K562 (cell line): ENCODE results near the gene IRF8. TPM values are rescaled to one million over a fixed set of nuclear protein-coding genes. Genes with fewer than 3 reads are reported as not detected.

Source experiments
- ATAC-seq: fragments of 200-7000 bp; cut with Tn5 transposase; 3 replicates; pipeline ENCODE4 v1.9.1; 2020; ENCODE audit warnings: moderate library complexity
- BruUV-seq: library from RNA; stranded (reverse); fragments of 400-500 nt; replicated peaks from 2 replicates; lab custom pipeline; 2021; lab: Mats Ljungman, UMichigan
- CTCF ChIA-PET: fragments of 300-600 bp; formaldehyde crosslinking; extraction: SDS; loops from one replicate; lab custom pipeline; 2021; ENCODE audit warnings: low intra/inter-chr PET ratio; lab: Yijun Ruan, JAX
- POLR2A ChIA-PET: fragments of 300-600, 350-650 bp; sonication (Branson Sonifier 250); formaldehyde crosslinking; extraction: SDS; loops from one replicate; lab custom pipeline; 2021; ENCODE audit warnings: antibody characterized with exemption, inconsistent platforms; lab: Yijun Ruan, JAX
- DNase-seq, 4 experiments: peaks; one replicate each; pipeline versions ENCODE4 v3.0.0 to v3.0.0-alpha.2; 2011 to 2018; ENCODE audit warnings: low spot score in 3 of 4, mixed read lengths in 3 of 4; ENCODE audit errors: extremely low read depth in 1 of 4
- FAIRE-seq: peaks from 2 replicates; lab custom pipeline; 2011; peaks lifted over from hg19 to GRCh38; lab: Jason Lieb, UNC
- H2AFZ ChIP-seq: 2 replicates; pipeline ENCODE4 v1.6.0; 2011; ENCODE audit warnings: low read depth, low read length, control low read depth, inconsistent platforms
- H3K27ac ChIP-seq: fragments of 200-600 bp; 3 replicates; pipeline ENCODE4 v1.8.0; 2011; ENCODE audit warnings: low read depth, mild to moderate bottlenecking, control low read depth, inconsistent platforms, low read length, moderate library complexity, mixed read lengths; ENCODE audit errors: extremely low read depth
- H3K27me3 ChIP-seq, 2 experiments: fragments of 300-600 bp in 1 of 2; 2 replicates in 1 of 2; 3 replicates in 1 of 2; pipeline versions ENCODE4 v1.6.0 to v1.8.0; 2011; ENCODE audit warnings: inconsistent platforms in 2 of 2, low read length in 2 of 2, mild to moderate bottlenecking in 1 of 2, mixed read lengths in 1 of 2, moderate library complexity in 1 of 2; ENCODE audit not compliant: control insufficient read depth in 2 of 2, insufficient read depth in 2 of 2
- H3K36me3 ChIP-seq: fragments of 300-600 bp; 3 replicates; pipeline ENCODE4 v1.8.0; 2011; ENCODE audit warnings: mild to moderate bottlenecking, low read length, inconsistent platforms; ENCODE audit not compliant: control insufficient read depth, insufficient read depth
- H3K4me1 ChIP-seq, 2 experiments: fragments of 200-600 bp in 1 of 2; replicated peaks in 1 of 2; 2 replicates in 1 of 2; 3 replicates in 1 of 2; pipeline versions ENCODE4 v1.5.1 to v1.8.0; 2011; ENCODE audit warnings: inconsistent platforms in 2 of 2, low read length in 2 of 2, mild to moderate bottlenecking in 1 of 2, mixed read lengths in 1 of 2, moderate library complexity in 1 of 2; ENCODE audit not compliant: control insufficient read depth in 2 of 2, insufficient read depth in 2 of 2
- H3K4me2 ChIP-seq: 2 replicates; pipeline ENCODE4 v1.6.1; 2011; ENCODE audit warnings: low read length, control low read depth, inconsistent platforms, mixed read lengths; ENCODE audit not compliant: insufficient read depth
- H3K4me3 ChIP-seq: fragments of 200-600 bp; sonication (generic), shearing (Covaris generic); 2 replicates; pipeline ENCODE4 v1.5.1; 2016; ENCODE audit warnings: control low read depth, inconsistent platforms
- H3K79me2 ChIP-seq: fragments of 200-600 bp; 3 replicates; pipeline ENCODE4 v1.8.0; 2011; ENCODE audit warnings: low read length, inconsistent platforms; ENCODE audit not compliant: control insufficient read depth, insufficient read depth
- H3K9ac ChIP-seq, 2 experiments: 2 replicates each; pipeline versions ENCODE4 v1.6.0 to v1.6.1; 2011; ENCODE audit warnings: low read depth in 2 of 2, low read length in 2 of 2, control low read depth in 1 of 2, inconsistent platforms in 1 of 2, mild to moderate bottlenecking in 1 of 2, mixed read lengths in 1 of 2; ENCODE audit not compliant: insufficient read depth in 1 of 2
- H3K9me1 ChIP-seq: one replicate; pipeline ENCODE4 v1.6.0; 2011; ENCODE audit warnings: inconsistent platforms, mild to moderate bottlenecking, low read length, moderate library complexity; ENCODE audit not compliant: control insufficient read depth, insufficient read depth
- H3K9me3 ChIP-seq: replicated peaks from 2 replicates; pipeline ENCODE4 v1.5.1; 2011; ENCODE audit warnings: low read depth, low read length, inconsistent platforms; ENCODE audit not compliant: control insufficient read depth, insufficient read depth
- H4K20me1 ChIP-seq: replicated peaks from 2 replicates; pipeline ENCODE4 v1.6.1; 2011; ENCODE audit warnings: low read length, inconsistent platforms, mixed read lengths; ENCODE audit not compliant: control insufficient read depth, insufficient read depth
- NR4A1 ChIP-seq, 2 experiments: fragments of 250-450 bp in 1 of 2; fragments of 450-650 bp in 1 of 2; sonication (Bioruptor Pico) in 1 of 2; IDR thresholded peaks; 2 replicates each; pipeline versions ENCODE4 v1.4.0 to v1.6.1; 2016 to 2020; ENCODE audit warnings: mild to moderate bottlenecking in 2 of 2, missing compliant biosample characterization in 1 of 2, missing genetic modification characterization in 1 of 2, moderate library complexity in 1 of 2
- WGBS: fragments of 100-300 bp; shearing (Covaris generic); methylation state at CpG from one replicate; pipeline ENCODE4 v1.1.6; 2016; ENCODE audit warnings: low coverage, mixed read lengths; ENCODE audit not compliant: insufficient coverage; ENCODE audit errors: missing lambda C conversion rate; 5-methylcytosine and 5-hydroxymethylcytosine counted together
- in situ Hi-C: fragments of 300-500 bp; cut with MboI; formaldehyde crosslinking; loops from 4 replicates; pipeline ENCODE4 v1.15.0; 2018; ENCODE audit warnings: inconsistent platforms, mixed read lengths
- intact Hi-C: fragments of 100-400 bp; cut with micrococcal nuclease; formaldehyde crosslinking; loops from 2 replicates; pipeline ENCODE4 v1.14.2; 2022
- polyA plus RNA-seq, 8 experiments: library from polyadenylated mRNA; depleted of rRNA in 4 of 8; stranded (reverse) in 5 of 8; unstranded in 3 of 8; fragments of >200 nt; fragmentation: Nextera tagmentation in 2 of 8; fragmentation: Illumina TruSeq in 1 of 8; extraction: Ambion mirVana in 2 of 8; extraction: Trizol in 1 of 8; gene quantifications; 2 replicates each; pipeline versions ENCODE4 v1.2.1 to v1.2.3, GENCODE V29; 2011 to 2014; ENCODE audit warnings: inconsistent platforms in 1 of 8, missing spikeins in 1 of 8
- total RNA-seq, 7 experiments: library from RNA; depleted of rRNA in 6 of 7; stranded (reverse); fragments of >200 nt in 6 of 7; fragmentation: Illumina TruSeq in 2 of 7; extraction: Trizol in 2 of 7; gene quantifications; 2 replicates each; pipeline versions ENCODE4 v1.2.1 to v1.2.3, GENCODE V29; 2011 to 2021; ENCODE audit warnings: low replicate concordance in 1 of 7
- TF ChIP-seq, protein P1 (sequence below): fragments of 250-450 bp; sonication (Bioruptor Pico); IDR thresholded peaks from 2 replicates; pipeline ENCODE4 v1.5.0; 2020; ENCODE audit warnings: mild to moderate bottlenecking, borderline replicate concordance

Gene IRF8
- total and polyA plus RNA-seq, 9 of the 15 experiments (the other 6 are each of a cell fraction or from before 2014, with no cell fraction given) = 0.01 to 0.98 TPM; not detected in 7

DNA sequence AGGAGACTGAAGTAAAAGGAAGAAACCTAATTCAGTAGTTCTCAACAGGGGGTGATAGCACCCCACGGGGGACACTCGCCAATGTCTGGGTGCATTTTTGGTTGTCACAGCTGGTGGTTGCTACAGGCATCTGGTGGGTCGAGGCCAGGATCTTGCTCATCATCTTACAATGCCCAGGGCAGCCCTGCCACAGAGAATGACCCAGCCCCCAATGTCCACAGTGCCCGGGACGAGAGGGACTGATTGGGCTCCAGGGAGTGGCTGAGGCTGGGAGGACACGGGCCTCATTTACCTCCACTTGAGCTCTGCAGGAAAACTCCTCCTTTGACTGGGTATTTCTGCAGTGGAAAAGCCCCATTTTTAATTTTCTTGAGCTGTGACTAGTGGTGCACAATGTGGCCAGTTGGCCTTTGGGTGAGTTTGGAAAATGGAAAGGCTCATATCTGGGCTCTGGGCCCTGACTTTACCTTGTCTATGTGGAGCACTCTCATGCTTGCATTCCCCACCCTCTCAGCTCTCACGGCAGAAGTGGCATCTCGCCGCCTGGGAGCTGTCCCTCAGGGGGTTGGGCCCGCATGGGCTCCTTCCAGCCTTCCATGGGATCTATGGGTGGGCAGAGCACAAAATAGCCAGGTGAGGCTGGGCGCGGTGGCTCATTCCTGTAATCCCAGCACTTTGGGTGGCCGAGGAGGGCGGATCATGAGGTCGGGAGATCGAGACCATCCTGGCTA is 37.7 kb upstream of the IRF8 start:
- Histone ChIP-seq H3K4me2 (no peak overlapping the region), H3K36me3 (no peaks in the 10 kb centered on the region), H3K4me1 (no peaks in the 10 kb centered on the region), H2AFZ (no peak overlapping the region), H3K27ac (no peak overlapping the region), H3K9me3 (no peaks in the 10 kb centered on the region), H3K79me2 (no peaks in the 10 kb centered on the region), H3K27me3 (peaks cover 23 to 54% of the 10 kb centered on the region in 2 experiments; a peak in 4 of 5 replicates), H3K9me1 (no peaks in the 10 kb centered on the region)
- 3% methylated on average over 16 of the region's 16 CpGs for WGBS
- POLR2A ChIA-PET = interaction anchor here (0.7 kb wide), 1 partner anchor 10 kb away, joined by 3 read pairs; no protein-coding TSS in a partner anchor
- BruUV-seq = no TSS peak
- ATAC-seq (no peak), FAIRE-seq (no peak), DNase-seq (no peak)
- in situ Hi-C loops (no loop called here), intact Hi-C loops (no loop called here)
- TF ChIP-seq NR4A1 (CRISPR knock-in tag; IDR thresholded peaks at IDR 0.05) = no peak
- no peak for TF ChIP-seq NR4A1 (tag; IDR thresholded peaks at IDR 0.05)
- TF ChIP-seq, protein P1, sequence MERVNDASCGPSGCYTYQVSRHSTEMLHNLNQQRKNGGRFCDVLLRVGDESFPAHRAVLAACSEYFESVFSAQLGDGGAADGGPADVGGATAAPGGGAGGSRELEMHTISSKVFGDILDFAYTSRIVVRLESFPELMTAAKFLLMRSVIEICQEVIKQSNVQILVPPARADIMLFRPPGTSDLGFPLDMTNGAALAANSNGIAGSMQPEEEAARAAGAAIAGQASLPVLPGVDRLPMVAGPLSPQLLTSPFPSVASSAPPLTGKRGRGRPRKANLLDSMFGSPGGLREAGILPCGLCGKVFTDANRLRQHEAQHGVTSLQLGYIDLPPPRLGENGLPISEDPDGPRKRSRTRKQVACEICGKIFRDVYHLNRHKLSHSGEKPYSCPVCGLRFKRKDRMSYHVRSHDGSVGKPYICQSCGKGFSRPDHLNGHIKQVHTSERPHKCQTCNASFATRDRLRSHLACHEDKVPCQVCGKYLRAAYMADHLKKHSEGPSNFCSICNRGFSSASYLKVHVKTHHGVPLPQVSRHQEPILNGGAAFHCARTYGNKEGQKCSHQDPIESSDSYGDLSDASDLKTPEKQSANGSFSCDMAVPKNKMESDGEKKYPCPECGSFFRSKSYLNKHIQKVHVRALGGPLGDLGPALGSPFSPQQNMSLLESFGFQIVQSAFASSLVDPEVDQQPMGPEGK (CRISPR knock-in tag) = no peak
- TF ChIP-seq, all 486 proteins: peak for 0
- Histone ChIP-seq H4K20me1 (0 out of 2 replicates have a peak, but pooled peaks cover 3% of the 10 kb centered on the region), H3K9ac (no peak overlapping the region), H3K4me3 (no peak overlapping the region)
- CTCF ChIA-PET = no interaction called here
